HL-60 (cell line): ENCODE measurements around the gene BMERB1.

Experiments used
- DNase-seq, 2 experiments: peaks; one replicate each; pipeline ENCODE4 v3.0.0-alpha.2; 2010 to 2020; ENCODE audit warnings: low read depth in 1 of 2, low spot score in 1 of 2
- H3K27ac ChIP-seq: fragments of 250-450 bp; sonication (Bioruptor Pico); replicated peaks from 2 replicates; pipeline ENCODE4 v1.5.1; 2020; ENCODE audit warnings: mild to moderate bottlenecking, moderate library complexity
- H3K27me3 ChIP-seq: fragments of 250-450 bp; sonication (Bioruptor Pico); 2 replicates; pipeline ENCODE4 v1.5.1; 2021; ENCODE audit warnings: mild to moderate bottlenecking, moderate library complexity; ENCODE audit not compliant: insufficient read depth, poor library complexity, severe bottlenecking
- H3K4me3 ChIP-seq: replicated peaks from 2 replicates; pipeline ENCODE4 v1.5.1; 2011; ENCODE audit warnings: mild to moderate bottlenecking, control low read depth, low read length; ENCODE audit not compliant: insufficient read depth
- CTCF ChIP-seq: IDR thresholded peaks from one replicate; pipeline ENCODE4 v1.5.1; 2011; ENCODE audit warnings: low read length, control low read depth, inconsistent platforms; ENCODE audit not compliant: insufficient read depth
- GABPA ChIP-seq: IDR thresholded peaks from 2 replicates; pipeline ENCODE4 v1.6.1; 2012; ENCODE audit warnings: low read depth
- POLR2AphosphoS5 ChIP-seq: IDR thresholded peaks from 2 replicates; pipeline ENCODE4 v1.6.1; 2012; ENCODE audit warnings: low read depth
- REST ChIP-seq: IDR thresholded peaks from 2 replicates; pipeline ENCODE4 v1.6.1; 2012; ENCODE audit warnings: low read depth; ENCODE audit not compliant: insufficient replicate concordance
- SPI1 ChIP-seq: IDR thresholded peaks from 2 replicates; pipeline ENCODE4 v1.6.1; 2012; ENCODE audit warnings: low read depth, mild to moderate bottlenecking, borderline replicate concordance

Gene BMERB1

GRCh38 chr16:15518381-15519351 is 84.3 kb downstream of the BMERB1 start:
- H3K27ac ChIP-seq = no peak overlapping the region
- no peaks in the 10 kb centered on the region for H3K27me3 ChIP-seq
- TF ChIP-seq CTCF = no peak
- no peak for TF ChIP-seq POLR2AphosphoS5
- TF ChIP-seq SPI1 = no peak
- TF ChIP-seq REST = no peak
- no peak for DNase-seq
- no peak overlapping the region for H3K4me3 ChIP-seq

- H3K27ac ChIP-seq = no peak overlapping the region
- TF ChIP-seq SPI1 (no peak), CTCF (no peak), REST (no peak), POLR2AphosphoS5 (no peak), GABPA (no peak)
These were observed 85.4 kb downstream of the BMERB1 start for GRCh38 chr16:15519790-15520189.

GRCh38 chr16:15521390-15521757 is 87.0 kb downstream of the BMERB1 start:
- no peak for DNase-seq
- TF ChIP-seq POLR2AphosphoS5 (no peak), CTCF (no peak), SPI1 (no peak), GABPA (no peak), REST (no peak)
- Histone ChIP-seq H3K4me3 (no peak overlapping the region), H3K27me3 (no peaks in the 10 kb centered on the region), H3K27ac (no peak overlapping the region)

More at GRCh38 chr16:15519790-15520189, 85.4 kb downstream of the BMERB1 start:
- no peak for DNase-seq
- Histone ChIP-seq H3K4me3 (no peak overlapping the region), H3K27me3 (no peaks in the 10 kb centered on the region)
